GM19351 (cell line): ENCODE results near the gene OR4C16.

Experiments used
- ATAC-seq: cut with Tn5 transposase; IDR thresholded peaks from one replicate; pipeline ENCODE4 v1.9.1; 2021; ENCODE audit warnings: mild to moderate bottlenecking, moderate library complexity; ENCODE audit not compliant: unreplicated experiment

The OR4C16 gene, protein sequence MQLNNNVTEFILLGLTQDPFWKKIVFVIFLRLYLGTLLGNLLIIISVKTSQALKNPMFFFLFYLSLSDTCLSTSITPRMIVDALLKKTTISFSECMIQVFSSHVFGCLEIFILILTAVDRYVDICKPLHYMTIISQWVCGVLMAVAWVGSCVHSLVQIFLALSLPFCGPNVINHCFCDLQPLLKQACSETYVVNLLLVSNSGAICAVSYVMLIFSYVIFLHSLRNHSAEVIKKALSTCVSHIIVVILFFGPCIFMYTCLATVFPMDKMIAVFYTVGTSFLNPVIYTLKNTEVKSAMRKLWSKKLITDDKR

DNA sequence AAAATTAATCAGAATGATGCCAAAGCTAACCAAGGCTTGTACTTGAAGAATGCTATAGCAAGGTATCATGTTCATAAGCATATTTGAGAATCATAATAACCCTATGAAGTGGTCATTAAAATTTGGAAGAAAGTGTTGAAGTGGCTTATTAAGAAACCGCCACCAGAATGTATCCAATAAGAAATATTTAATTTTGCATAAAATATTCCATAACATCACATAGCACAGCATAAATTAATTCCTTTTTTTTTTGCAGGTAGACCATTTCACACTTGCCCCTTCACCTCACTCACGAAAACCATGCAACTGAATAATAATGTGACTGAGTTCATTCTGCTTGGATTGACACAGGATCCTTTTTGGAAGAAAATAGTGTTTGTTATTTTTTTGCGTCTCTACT, at the start of gene OR4C16:
OR4C16 (plus strand) TSS at position 301 of the 400 bp plus-strand sequence; CDS start at position 301, 0 bp downstream.
- no peak for ATAC-seq

DNA sequence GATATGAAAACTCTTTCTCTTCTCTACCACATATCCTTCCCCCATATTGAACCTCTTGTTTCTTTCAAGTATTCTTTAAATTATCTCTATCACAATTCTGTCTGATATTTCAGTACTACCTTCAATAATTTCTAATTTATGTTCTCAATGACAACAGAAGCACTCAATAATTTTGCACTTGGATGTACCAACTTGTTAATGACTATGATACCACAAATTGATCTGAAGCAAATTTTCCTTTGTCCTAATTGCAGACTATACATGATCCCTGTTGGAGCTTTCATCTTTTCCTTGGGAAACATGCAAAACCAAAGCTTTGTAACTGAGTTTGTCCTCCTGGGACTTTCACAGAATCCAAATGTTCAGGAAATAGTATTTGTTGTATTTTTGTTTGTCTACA, 17.8 kb upstream of the OR4C16 start, which contains the start of gene OR4C15:
OR4C15 (plus strand) TSS at position 301 of the 400 bp plus-strand sequence; CDS start at position 301, 0 bp downstream.
- ATAC-seq, result no peak

DNA sequence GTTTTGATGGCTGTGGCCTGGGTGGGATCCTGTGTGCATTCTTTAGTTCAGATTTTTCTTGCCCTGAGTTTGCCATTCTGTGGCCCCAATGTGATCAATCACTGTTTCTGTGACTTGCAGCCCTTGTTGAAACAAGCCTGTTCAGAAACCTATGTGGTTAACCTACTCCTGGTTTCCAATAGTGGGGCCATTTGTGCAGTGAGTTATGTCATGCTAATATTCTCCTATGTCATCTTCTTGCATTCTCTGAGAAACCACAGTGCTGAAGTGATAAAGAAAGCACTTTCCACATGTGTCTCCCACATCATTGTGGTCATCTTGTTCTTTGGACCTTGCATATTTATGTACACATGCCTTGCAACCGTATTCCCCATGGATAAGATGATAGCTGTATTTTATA, 620 bp downstream of the OR4C16 start:
- ATAC-seq, result no peak

DNA sequence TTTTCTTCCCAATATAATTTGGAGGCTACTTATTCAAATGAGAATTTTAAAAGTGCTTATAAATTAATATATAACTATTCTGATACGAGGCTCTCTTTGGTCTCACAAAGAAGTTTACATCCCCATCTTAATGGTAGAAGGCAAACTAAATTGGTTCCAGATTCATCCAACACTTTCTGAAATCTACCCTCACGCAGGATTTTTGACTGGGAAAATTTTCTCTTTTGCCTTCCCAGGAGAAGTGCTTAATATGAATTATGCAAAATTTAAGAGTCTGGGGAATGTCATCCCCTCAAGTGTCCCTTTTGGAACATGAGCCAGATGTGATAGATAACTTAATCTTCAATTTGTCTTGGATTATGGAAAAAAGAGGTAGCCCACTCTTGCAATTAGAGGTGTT, 35.6 kb downstream of the OR4C16 start, which contains the start of gene OR4C11:
OR4C11 (minus strand) TSS at position 101 of the 400 bp plus-strand sequence. CDS start 3,272 bp downstream, outside the sequence.
- ATAC-seq, result no peak
